PC-9 (cell line): Measurements from ENCODE around the gene RAB43. TPM values are rescaled to one million over a fixed set of nuclear protein-coding genes. Genes with fewer than 3 reads are reported as not detected.
A peak's percentile ranks its signal among the peaks of the same experiment; 100 is the strongest.

Source experiments
- BruUV-seq: library from RNA; stranded (reverse); fragments of 400-500 nt; replicated peaks from 2 replicates; lab custom pipeline; 2021; lab: Mats Ljungman, UMichigan
- CTCF ChIA-PET: fragments of 300-600 bp; sonication (Branson Sonifier 250); formaldehyde crosslinking; loops from one replicate; lab custom pipeline; 2022; ENCODE audit warnings: antibody characterized with exemption; lab: Charles Lee
- POLR2A ChIA-PET: fragments of 300-600 bp; sonication (Branson Sonifier 250); formaldehyde crosslinking; loops from one replicate; lab custom pipeline; 2022; ENCODE audit warnings: antibody characterized with exemption; ENCODE audit not compliant: unreplicated experiment; lab: Charles Lee
- DNase-seq, 2 experiments: peaks; one replicate each; pipeline versions ENCODE4 v3.0.0 to v3.0.0-alpha.2; 2015 to 2022; ENCODE audit warnings: mixed read lengths in 1 of 2
- H2AFZ ChIP-seq: fragments of 200-600 bp; sonication (generic); 2 replicates; pipeline ENCODE4 v1.8.1; 2017; ENCODE audit warnings: antibody characterized with exemption
- H3F3A ChIP-seq: fragments of 200-600 bp; sonication (generic); 2 replicates; pipeline ENCODE4 v1.8.1; 2017; ENCODE audit warnings: antibody characterized with exemption, mild to moderate bottlenecking, low read depth; ENCODE audit not compliant: insufficient read depth
- H3K27ac ChIP-seq: fragments of 200-600 bp; sonication (generic); 2 replicates; pipeline ENCODE4 v1.6.1; 2016; ENCODE audit warnings: mixed run types
- H3K27me3 ChIP-seq: fragments of 200-600 bp; sonication (generic); 2 replicates; pipeline ENCODE4 v1.6.1; 2016; ENCODE audit warnings: low read depth, mixed run types; ENCODE audit not compliant: insufficient read depth
- H3K36me3 ChIP-seq: fragments of 200-600 bp; sonication (generic); 2 replicates; pipeline ENCODE4 v1.6.1; 2016; ENCODE audit warnings: low read depth, mixed run types
- H3K4me1 ChIP-seq: fragments of 200-600 bp; sonication (generic); replicated peaks from 2 replicates; pipeline ENCODE4 v1.6.1; 2016; ENCODE audit warnings: mixed run types; ENCODE audit not compliant: insufficient read depth
- H3K4me2 ChIP-seq: fragments of 200-600 bp; sonication (generic); 2 replicates; pipeline ENCODE4 v1.6.1; 2017; ENCODE audit warnings: mixed run types
- H3K4me3 ChIP-seq: fragments of 200-600 bp; sonication (generic); 2 replicates; pipeline ENCODE4 v1.6.1; 2016; ENCODE audit warnings: mixed run types
- H3K79me2 ChIP-seq: fragments of 200-600 bp; sonication (generic); 2 replicates; pipeline ENCODE4 v1.6.1; 2017; ENCODE audit warnings: low read depth, mixed run types
- H3K9me2 ChIP-seq: fragments of 200-600 bp; sonication (generic); 2 replicates; pipeline ENCODE4 v1.8.1; 2017; ENCODE audit warnings: mild to moderate bottlenecking; ENCODE audit not compliant: insufficient read depth
- H3K9me3 ChIP-seq: fragments of 200-600 bp; sonication (generic); 2 replicates; pipeline ENCODE4 v1.8.1; 2016; ENCODE audit warnings: low read depth; ENCODE audit not compliant: insufficient read depth
- H4K20me1 ChIP-seq: fragments of 200-600 bp; sonication (generic); 2 replicates; pipeline ENCODE4 v1.8.1; 2017; ENCODE audit not compliant: insufficient read depth
- CTCF ChIP-seq: fragments of 200-600 bp; sonication (generic); conservative IDR thresholded peaks from 2 replicates; pipeline ENCODE4 v1.6.1; 2017; ENCODE audit warnings: mixed run types, antibody characterized with exemption, mild to moderate bottlenecking, moderate library complexity
- EZH2 ChIP-seq: fragments of 200-600 bp; sonication (generic); IDR thresholded peaks from 2 replicates; pipeline ENCODE4 v1.8.0; 2017; ENCODE audit warnings: antibody characterized with exemption, low read depth
- intact Hi-C: fragments of 100-400 bp; cut with micrococcal nuclease; formaldehyde crosslinking; loops from one replicate; pipeline ENCODE4 v1.10.0; 2022; ENCODE audit not compliant: unreplicated experiment
- total RNA-seq: library from RNA; stranded (reverse); gene quantifications from 2 replicates; pipeline ENCODE4 v1.2.3, GENCODE V29; 2021

RAB43 gene
- total RNA-seq, 1 experiment from 2014 or later = 39.5 TPM

DNA sequence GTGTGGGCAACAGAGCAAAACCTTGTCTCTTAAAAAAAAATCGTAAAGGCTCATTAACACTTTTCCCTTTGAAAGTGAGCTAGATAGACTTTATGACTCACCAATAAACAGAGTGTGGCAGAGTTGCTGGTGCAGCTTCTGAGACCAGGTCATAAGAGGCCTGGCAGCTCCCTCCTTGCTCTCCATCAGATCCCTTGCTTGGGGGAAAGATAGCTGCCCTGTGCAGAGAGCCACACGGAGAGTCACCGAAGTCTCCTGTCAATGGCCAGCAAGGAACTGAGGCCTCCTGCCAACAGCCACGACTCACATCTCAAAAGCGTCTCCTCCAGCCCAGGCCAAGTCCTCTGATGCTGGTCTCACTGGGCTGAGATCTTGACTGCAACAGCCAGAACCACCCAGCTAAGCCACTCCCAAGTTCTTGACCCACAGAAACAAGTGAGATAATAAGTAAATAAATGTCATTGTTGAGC is 69.7 kb downstream of the RAB43 start:
- H3K27ac ChIP-seq = no peak overlapping the region
- H3K36me3 ChIP-seq = no peaks in the 10 kb centered on the region
- no peaks in the 10 kb centered on the region for H4K20me1 ChIP-seq
- ChIA-PET POLR2A (interaction anchor here (0.7 kb wide), 1 partner anchor 25 kb away, joined by 6 read pairs; no protein-coding TSS in a partner anchor), CTCF (interaction anchor here (0.5 to 2.4 kb wide), 5 partner anchors 16 to 82 kb away, joined by 3 to 11 read pairs (median 4); no protein-coding TSS in a partner anchor)
- H3K27me3 ChIP-seq = peaks cover 11% of the 10 kb centered on the region
- no peak overlapping the region for H3K4me2 ChIP-seq
- H3F3A ChIP-seq = no peaks in the 10 kb centered on the region
- H3K79me2 ChIP-seq = no peaks in the 10 kb centered on the region
- no peaks in the 10 kb centered on the region; the same call in 1 of the 2 replicates for H3K4me1 ChIP-seq
- H3K9me3 ChIP-seq = no peaks in the 10 kb centered on the region
- intact Hi-C loops = loop anchor here (2.0 to 10.0 kb wide), 3 partner anchors 47 to 1377 kb away; partner anchors contain the start of gene ABTB1
- DNase-seq = peak in 1 of 2 experiments; percentile 40
- TF ChIP-seq CTCF (no peak), EZH2 (no peak)
- BruUV-seq = no TSS peak
- H3K9me2 ChIP-seq = no peaks in the 10 kb centered on the region
- no peak overlapping the region for H3K4me3 ChIP-seq
- H2AFZ ChIP-seq = no peak overlapping the region

- POLR2A ChIA-PET = no interaction called here
- no peak overlapping the region for H3K4me3 ChIP-seq
- H3K9me3 ChIP-seq = no peaks in the 10 kb centered on the region
- no peaks in the 10 kb centered on the region for H3F3A ChIP-seq
- intact Hi-C loops = loop anchor here (10.0 kb wide), 2 partner anchors 264 to 1376 kb away; partner anchors contain the start of gene ABTB1
- no peak for DNase-seq
- H4K20me1 ChIP-seq = no peaks in the 10 kb centered on the region
- H3K36me3 ChIP-seq = no peaks in the 10 kb centered on the region
- CTCF ChIA-PET = interaction anchor here (0.8 kb wide), 1 partner anchor 23 kb away, joined by 4 read pairs; no protein-coding TSS in a partner anchor
- no peak for TF ChIP-seq EZH2
- TF ChIP-seq CTCF = no peak
- H3K27ac ChIP-seq = no peak overlapping the region
- H3K27me3 ChIP-seq = peaks cover 11% of the 10 kb centered on the region
- no peaks in the 10 kb centered on the region; the same call in 1 of the 2 replicates for H3K4me1 ChIP-seq
- no peak overlapping the region for H3K4me2 ChIP-seq
- no peaks in the 10 kb centered on the region for H3K9me2 ChIP-seq
- no peak overlapping the region for H2AFZ ChIP-seq
- BruUV-seq = no TSS peak
- no peaks in the 10 kb centered on the region for H3K79me2 ChIP-seq
Measured at GRCh38 chr3:129050556-129051295, 70.9 kb downstream of the RAB43 start.

DNA sequence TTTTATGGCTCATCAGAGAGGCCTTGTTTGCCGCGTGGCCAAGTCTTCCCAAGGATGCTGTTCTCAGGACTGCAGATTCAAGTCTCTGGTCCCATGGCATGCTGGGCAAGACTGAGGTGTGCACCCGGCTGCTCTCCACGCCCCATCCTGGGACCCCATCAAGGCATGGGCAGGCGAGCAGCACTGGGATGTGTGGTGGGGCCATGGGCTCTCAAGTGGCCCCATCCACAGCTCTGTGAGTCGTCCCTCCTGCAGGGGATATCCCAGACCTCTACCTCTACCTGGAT is 74.1 kb downstream of the RAB43 start:
- no peaks in the 10 kb centered on the region for H3K4me1 ChIP-seq
- H3K4me3 ChIP-seq = no peak overlapping the region
- TF ChIP-seq CTCF = no peak
- no peak for TF ChIP-seq EZH2
- H3K9me3 ChIP-seq = no peaks in the 10 kb centered on the region
- no peaks in the 10 kb centered on the region for H3F3A ChIP-seq
- H2AFZ ChIP-seq = no peak overlapping the region
- ChIA-PET POLR2A (no interaction called here), CTCF (no interaction called here)
- H3K79me2 ChIP-seq = no peaks in the 10 kb centered on the region
- no TSS peak for BruUV-seq
- H3K9me2 ChIP-seq = no peaks in the 10 kb centered on the region
- no peak for DNase-seq
- H3K27me3 ChIP-seq = peaks cover 13% of the 10 kb centered on the region
- H3K27ac ChIP-seq = no peak overlapping the region
- intact Hi-C loops = no loop called here
- H4K20me1 ChIP-seq = no peaks in the 10 kb centered on the region
- H3K4me2 ChIP-seq = no peak overlapping the region
- no peaks in the 10 kb centered on the region for H3K36me3 ChIP-seq
